C1 segment of cervical spinal cord (tissue), 14 donors: ENCODE measurements around the gene PRODH2.
"Not testable (repeated sequence)": the region's sequence is repeated elsewhere in the genome, so short reads cannot be mapped to it uniquely, and the experiment has no call there.

Experiments
- DNase-seq, 14 donors: peaks; one replicate each; lab custom pipeline; 2025; lab: John Stamatoyannopoulos, UW

Gene PRODH2

DNA sequence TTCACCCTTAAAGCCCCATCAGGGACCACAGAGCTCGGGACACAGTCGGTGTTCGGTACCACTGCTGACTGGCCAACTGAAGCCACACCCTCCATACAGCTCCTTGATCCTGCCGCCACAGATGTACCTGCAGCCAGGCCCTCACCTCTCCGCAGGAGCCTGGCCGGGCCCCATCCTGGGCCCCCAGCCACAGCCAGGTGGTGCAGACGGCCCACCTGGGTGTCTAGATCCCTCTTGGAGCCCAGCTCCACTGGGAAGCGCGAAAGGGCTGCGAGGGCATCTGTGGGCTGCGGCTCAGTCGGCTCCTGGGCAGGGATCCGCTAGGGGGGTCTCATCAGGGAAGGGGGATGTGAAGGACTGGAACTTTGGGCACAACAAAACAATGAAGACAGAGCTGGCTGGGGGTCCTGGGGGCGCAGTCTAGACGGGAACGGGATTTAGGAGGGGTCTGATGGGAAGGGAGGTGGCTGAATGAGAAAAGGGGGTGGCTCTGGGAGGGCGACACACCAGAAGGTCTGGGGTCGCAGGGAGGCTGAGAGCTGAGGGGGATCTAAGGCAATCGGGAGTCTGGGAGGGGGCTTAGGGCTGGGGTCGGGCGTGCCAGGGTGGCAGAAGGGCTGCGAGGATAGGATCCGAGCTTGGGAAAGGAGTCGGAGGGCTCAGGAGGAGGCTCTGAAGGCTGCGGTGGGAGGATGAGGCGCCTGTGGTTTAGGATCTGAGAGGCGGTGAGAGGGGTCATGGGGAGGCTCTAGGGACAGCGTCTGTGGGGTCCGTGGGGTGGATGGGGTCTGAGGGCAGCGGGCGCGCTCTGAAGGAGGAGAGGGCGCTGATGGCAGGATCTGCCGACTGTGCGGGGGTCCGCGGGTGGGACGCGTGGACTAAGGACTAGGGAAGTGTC lies 15.8 kb downstream of the PRODH2 start:
- DNase-seq, result no peak

DNA sequence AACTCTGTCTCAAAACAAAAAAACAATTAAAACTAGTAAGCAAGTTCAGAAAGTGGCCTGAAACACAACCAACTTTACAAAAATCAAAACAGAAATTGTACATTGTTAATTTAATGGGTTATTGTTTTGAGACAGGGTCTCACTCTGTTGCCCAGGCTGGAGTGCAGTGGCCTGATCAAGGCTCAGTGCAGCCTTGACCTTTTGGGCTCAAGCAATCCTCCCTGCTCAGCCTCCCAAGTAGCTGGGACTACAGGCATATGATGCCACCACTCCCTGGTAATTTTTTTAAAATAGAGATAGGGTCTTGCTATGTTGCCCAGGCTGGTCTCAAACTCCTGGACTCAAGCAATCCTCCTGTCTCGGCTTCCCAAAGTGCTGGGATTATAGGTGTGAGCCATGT lies 17.1 kb downstream of the PRODH2 start:
- DNase-seq, result not testable (repeated sequence)

DNA sequence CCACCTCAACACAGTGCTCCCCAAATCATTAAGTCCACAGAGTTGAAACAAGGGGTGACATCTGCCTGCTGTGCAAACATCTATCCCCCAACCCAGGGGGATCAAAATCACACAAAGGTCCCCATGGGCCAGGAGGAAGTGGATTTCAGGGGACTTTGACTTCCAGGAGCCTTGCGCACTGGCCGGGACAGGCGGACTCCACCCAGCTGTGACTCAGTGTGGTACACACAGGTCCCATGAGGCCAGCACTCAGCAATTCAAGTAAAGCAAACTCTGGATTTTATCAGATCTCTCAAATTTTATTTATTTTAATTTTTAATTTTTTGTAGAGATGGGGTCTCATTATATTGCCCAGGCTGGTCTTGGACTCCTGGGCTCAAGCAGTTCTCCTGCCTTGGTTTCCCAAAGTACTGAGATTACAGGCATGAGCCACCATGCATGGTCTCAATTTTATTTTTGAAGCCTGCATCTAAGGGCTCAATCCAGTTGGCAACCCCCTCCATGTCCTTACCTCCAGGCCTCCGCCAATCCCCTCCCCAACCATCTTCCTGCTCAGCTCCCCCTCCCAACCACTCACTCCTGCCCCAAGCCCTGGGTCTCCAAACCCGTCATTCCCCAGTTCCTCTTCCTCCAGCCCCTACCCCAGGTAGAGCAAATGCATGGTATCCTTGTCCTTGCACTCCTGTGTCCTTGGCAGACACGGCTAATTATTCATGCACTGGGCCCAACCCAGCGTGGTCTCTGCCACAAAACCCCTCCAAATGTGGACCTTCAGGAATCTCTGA lies 19.1 kb downstream of the PRODH2 start:
- no peak for DNase-seq

DNA sequence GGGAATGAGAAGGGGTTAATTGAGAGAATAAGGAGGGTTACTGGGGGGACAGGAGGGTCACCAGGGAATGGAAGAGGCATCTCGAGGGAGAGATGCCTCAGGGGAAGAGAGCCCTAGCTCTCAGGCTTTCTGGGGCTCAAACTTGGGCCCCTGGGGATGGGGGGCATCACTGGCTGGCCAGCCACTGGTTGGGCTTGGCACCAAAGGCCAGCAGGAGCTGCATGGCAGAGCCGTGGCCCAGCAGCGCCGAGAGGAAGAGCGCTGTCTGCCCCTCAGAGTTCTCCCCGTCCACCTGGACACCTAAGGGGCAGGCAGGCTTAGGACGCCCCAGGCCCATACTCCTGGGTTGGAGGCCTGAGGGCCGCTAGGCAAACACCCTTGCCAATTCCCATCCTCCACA lies 19.8 kb downstream of the PRODH2 start:
- DNase-seq, result no peak

DNA sequence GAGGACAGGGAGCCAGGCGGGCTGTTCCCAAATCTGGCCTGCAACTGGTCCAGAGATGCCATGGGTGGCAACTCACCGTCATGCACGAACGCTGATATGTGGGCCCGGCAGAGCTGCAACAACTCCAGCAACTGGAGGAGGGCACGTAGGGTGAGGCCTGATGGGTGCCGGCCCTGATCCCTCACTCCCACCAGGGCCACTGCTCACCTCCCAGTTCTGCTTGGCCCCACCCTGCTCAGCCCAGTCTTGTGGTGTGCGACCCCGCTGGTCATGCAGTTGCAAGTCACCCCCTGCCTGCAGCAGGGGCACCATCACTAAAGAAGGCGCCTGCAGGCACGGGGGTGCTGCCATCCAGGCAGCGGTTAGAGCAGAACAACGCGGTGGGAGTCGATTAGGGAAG lies 20.3 kb downstream of the PRODH2 start:
- DNase-seq, result no peak

DNA sequence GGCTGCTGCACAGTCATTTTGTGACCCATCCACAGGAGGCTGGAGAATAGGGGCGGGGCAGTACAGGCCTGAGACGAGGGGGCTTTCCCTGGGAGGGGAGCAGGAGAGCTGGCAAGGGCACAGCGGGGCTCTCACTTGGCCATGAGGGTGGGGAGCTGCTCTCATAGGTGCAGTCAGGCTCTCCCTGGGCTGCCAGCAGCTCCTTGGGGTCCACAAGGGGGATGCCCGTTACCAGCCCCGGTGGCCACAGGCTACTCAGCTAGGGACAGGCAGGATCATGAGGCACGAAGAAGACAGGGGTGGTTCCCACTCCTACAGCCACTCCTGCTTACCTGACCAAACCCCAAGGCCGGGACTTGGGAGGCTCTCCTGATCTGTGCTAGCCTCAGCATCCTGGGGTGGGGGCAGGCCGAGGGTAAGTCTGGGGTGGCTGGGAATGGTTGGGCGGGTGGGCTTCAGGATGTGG lies 20.8 kb downstream of the PRODH2 start:
- DNase-seq, result no peak

DNA sequence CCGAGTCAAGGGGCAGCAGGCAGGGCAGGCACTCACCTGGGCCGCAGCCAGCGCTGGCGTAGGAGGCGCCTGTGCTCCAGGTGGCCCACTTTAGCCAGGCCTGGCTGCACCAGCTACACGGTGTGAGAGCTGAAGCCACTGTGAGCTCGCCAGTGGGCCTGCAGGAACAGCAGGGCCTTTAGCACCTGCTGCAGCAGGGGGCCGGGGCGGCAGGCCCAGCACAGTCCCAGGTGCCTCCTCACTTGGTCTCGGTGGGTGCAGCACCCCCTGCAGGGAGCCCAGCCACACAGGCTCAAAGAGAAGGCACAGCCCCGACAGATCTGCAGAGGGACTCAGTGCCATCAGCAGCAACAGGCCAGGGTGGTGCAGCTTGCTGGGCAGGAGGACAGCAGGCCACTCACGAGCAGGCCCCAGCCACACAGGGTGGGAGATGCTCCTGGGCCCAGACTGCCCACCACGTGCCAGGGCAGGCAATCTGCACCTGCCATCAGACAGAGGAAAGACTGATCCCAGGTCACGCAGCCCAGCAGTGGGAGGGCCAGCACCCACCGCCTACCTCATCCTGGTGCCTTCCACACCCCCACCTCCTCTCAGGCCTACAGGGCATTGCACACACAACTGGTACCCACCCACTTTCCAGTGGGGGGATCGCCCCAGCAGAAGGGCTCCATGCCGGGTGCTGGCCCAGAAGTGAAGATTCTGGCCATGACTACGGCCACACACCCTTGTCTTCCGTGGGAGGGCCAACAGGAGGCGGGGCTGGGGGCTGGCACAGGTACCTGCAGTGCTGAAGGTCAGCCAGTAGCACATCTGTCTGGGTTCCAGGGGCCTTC lies 21.4 kb downstream of the PRODH2 start:
- peak in 1 of 14 donors; percentile 49 for DNase-seq

DNA sequence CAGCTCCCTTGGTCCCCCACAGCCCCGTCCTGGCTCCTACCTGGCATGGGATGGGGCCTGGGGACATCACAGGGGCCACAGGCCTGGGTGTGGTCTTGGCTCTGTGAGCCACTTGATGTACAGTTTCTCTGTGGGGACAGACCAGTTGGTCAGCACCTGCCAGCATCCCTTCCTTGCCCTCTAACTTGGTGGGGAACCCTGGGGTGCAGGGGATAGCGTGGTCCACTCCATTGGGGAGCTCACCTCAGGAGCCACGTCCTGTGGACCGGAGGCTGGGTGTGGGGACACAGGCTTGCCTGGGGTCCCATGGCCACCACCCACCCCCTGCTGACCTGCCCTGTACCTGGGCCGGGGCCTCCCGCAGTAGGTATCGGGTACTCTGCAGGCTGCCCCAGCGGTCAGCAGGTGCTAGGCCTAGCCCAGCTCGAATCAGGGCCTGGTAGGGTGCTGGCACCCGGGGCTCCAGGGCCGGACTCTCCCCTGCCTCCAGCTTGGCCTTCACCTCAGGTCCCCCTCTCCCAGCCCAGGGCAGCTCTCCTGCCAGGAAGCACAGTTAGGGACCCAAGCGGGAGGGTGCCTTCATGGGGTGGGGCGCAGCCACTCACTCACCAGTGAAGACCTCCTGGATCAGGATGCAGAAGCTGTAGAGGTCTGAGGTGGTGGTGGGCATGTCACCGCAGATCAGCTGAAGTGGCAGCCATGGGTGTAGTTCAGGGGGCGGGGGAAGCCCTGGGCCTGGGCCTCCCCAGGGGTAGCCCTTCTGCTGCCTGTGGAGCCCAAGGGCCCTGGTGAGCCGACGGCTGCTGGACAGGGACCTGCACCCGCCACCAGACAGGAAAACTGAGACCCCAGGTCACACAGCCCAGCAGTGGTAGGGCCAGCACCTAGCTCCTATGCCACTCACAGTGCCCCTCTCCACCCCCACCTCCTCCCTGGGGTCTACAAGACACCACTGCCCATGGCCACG lies 22.4 kb downstream of the PRODH2 start:
- DNase-seq, result no peak

DNA sequence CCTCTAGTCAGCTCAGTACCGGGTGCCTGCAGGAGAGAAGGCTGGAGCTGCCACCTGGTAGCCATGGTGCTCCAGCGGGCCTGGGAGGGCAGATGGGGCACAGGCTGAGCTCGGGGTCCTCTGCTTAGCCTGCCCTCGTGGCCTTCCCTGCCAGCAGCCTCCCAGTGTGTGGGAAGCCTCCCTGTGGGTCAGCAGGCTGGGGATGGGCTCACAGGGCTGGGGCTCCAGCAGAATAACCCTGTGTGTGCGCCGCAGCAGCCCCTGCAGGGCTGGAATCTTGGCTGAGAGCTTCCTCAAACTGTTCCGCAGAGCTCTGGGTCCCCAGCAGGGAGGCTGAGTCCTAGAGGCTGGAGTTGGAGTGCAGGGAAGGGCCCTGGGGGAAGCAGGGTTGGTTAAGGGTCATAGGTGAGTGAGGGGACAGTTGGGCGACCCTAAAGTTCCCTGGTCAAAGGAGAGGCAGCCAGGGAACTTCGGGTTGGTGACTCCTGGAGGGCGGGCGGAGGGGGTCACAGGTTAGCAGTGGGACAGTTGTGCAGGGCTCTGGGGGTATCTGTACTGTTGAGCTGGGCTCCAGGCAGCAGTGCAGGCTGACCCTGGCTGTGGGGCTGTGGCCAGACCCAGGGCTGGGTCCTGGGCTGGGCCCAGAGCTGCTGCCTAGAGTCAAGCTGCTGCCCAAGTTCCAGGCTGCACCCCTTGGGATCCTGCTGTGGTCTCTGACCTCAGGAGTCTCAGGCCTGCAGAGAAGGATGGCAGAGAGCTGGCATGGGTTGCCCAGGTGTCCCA lies 23.3 kb downstream of the PRODH2 start:
- DNase-seq, result no peak

DNA sequence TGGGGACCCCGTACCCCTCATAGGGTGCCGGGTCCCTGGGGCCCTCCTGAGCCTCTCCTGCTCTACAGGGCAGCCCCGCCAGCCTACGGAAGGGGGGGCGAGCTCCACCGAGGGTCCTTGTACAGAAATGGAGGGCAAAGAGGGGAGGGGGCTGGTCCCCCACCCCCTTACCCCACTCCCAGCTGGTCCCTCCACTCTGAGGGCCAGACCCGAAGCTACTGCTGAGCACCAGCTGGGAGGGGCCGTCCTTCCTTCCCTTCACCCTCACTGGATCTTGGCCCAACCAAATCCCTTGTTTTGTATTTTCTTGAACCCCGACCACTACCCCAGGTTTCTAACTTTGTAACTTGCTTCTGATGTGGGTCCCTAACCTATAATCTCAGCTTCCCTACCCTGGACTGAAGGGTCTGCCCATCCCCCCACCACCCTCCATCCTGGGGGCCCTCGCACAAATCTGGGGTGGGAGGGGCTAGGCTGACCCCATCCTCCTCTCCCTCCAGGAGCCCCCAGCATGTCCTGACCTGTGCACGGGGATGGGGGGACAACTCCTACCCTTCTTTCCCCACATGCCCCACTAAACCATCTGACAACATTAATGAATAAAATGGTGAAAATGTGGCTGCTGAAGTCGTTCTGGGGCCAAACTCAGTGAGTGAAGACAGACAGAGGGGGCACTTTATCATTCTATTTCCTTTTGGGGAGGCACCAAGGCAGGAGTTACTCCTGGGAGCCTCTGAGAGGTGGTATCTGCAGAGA lies 24.3 kb downstream of the PRODH2 start:
- DNase-seq, result no peak

DNA sequence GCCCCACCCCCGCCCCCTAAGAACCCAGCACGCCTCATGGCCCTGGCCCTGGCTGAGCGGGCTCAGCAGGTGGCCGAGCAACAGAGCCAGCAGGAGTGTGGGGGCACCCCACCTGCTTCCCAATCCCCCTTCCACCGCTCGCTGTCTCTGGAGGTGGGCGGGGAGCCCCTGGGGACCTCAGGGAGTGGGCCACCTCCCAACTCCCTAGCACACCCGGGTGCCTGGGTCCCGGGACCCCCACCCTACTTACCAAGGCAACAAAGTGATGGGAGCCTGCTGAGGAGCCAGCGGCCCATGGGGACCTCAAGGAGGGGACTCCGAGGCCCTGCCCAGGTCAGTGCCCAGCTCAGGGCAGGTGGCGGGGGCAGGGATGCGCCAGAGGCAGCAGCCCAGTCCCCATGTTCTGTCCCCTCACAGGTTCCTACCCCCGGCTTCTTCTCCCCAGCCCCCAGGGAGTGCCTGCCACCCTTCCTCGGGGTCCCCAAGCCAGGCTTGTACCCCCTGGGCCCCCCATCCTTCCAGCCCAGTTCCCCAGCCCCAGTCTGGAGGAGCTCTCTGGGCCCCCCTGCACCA lies 25.3 kb downstream of the PRODH2 start:
- no peak for DNase-seq

DNA sequence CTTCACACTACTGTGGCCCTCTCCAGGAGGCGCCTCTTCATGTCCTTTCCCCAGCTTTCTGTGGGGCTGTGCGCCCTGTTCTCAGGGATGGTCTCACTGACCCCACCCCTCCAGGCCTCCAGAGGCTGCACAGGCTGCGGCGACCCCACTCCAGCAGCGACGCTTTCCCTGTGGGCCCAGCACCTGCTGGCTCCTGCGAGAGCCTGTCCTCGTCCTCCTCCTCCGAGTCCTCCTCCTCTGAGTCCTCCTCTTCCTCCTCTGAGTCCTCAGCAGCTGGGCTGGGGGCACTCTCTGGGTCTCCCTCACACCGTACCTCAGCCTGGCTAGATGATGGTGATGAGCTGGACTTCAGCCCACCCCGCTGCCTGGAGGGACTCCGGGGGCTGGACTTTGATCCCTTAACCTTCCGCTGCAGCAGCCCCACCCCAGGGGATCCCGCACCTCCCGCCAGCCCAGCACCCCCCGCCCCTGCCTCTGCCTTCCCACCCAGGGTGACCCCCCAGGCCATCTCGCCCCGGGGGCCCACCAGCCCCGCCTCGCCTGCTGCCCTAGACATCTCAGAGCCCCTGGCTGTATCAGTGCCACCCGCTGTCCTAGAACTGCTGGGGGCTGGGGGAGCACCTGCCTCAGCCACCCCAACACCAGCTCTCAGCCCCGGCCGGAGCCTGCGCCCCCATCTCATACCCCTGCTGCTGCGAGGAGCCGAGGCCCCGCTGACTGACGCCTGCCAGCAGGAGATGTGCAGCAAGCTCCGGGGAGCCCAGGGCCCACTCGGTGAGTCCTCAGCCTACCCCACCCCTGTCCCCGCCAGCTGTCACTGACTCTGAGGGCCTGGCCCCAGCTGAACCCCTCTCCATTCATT lies 26.1 kb downstream of the PRODH2 start:
- no peak for DNase-seq

DNA sequence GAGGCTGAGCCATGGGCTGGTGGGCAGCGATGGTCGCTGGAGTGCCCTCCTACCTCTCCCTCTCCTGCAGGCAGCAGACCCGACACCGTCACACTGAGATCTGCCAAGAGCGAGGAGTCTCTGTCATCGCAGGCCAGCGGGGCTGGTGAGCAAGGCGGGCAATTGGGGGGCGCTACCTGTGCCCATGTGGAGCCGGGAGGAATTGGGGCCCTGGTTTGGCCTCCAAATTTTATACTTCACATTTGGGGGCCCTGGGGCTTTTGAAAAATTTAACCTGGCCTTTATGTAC lies 27.4 kb downstream of the PRODH2 start:
- DNase-seq, result no peak

DNA sequence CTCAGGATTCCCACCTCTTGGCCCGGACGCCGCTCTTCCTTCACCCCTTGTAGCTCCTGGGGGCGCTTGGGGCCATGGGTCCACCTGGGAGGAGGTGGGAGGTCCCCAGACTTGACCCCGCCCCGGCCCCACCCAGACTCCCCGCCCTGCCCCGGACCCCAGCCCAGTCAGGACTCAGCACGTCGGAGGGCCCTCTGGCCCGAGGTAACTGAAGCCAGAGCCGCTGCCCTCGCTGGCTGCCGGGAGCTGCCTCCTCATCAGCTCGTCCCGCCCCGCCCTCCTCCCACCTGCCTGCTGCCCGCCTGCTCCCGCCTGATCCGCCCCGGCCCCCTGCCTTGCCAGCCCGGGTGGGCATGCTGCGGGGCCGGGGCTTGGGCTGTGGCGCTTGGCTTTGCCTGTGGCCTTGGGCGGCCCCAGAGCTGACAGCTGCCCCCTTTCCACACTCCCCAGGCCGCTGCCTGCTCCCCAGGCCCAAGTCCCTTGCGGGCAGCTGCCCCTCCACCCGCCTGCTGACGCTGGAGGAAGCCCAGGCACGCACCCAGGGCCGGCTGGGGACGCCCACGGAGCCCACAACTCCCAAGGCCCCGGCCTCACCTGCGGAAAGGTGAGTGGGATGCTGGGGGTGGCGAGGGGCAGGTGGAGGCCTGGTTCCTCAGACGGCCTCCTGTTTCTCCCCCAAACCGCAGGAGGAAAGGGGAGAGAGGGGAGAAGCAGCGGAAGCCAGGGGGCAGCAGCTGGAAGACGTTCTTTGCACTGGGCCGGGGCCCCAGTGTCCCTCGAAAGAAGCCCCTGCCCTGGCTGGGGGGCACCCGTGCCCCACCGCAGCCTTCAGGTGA lies 27.9 kb downstream of the PRODH2 start:
- no peak for DNase-seq

DNA sequence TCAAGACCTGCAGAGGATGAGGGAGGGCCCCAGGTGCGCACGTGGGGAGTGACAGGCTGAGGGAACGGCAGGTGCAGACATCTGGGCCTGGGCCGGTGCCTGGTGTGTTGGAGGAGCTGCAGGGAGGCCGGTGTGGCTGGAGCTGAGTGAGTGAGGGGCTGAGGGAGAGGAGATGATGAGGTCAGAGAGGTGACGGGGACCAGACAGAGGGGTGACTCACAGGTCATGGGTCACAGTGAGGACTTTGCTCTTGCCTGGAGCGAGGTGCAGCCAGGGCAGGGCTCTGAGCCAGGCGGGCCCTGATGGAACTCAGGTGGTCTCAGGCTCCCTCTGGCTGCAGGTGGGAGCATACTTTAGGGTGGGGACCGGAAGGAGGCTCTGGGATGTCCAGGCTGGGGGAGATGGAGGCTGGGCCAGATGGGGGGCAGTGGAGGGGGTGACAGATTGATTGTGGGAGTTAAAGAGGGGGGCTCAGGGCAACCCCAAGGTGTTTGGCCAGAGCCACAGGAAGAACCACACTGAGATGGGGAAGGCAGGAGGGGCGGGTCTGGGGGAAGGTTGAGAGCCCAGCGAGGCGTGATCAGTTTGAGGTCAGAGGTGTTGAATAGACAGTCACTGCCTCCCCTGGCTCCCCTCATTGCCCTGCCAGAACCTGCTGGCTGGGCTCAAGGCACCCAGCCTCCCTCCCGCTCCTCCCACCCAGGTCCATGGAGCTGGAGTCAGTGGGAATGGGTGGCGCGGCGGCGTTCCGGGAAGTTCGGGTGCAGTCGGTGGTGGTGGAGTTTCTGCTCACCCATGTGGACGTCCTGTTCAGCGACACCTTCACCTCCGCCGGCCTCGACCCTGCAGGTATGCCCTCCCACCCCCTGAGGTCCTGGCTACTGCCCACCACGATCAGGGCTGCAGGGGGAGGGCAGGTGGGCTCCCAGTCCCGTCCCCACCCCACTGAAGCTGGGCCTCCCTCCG lies 28.9 kb downstream of the PRODH2 start:
- DNase-seq, result no peak

DNA sequence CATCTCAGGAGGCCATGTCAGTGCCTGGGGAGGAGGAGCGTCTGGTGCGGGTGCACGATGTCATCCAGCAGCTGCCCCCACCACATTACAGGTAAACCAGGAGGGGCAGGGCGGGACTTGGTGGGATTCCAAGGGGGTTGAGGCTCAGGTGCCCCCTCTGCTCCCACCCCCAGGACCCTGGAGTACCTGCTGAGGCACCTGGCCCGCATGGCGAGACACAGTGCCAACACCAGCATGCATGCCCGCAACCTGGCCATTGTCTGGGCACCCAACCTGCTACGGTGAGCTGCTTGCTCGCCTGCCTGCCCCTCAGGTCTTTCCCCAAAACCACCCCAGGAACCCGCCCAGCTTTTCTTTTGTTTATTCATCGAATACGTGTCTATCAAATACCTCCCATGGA lies 30.1 kb downstream of the PRODH2 start:
- no peak for DNase-seq
